Vagina (tissue), 2 donors: ENCODE data around the gene SHISA6. TPM values are rescaled to one million over a fixed set of nuclear protein-coding genes. Genes with fewer than 3 reads are reported as not detected.

ENCODE experiments used
- DNase-seq, 2 donors: peaks; one replicate each; pipeline ENCODE4 v3.0.0-alpha.2; 2017; ENCODE audit errors: extremely low spot score in 2 of 2
- H3K27ac ChIP-seq: fragments of 200-600 bp; sonication (generic); one replicate; pipeline ENCODE4 v1.5.1; 2019
- H3K27me3 ChIP-seq: fragments of 200-600 bp; sonication (generic); one replicate; pipeline ENCODE4 v1.5.1; 2019
- H3K36me3 ChIP-seq, 2 donors: fragments of 200-600 bp; sonication (generic); one replicate each; pipeline ENCODE4 v1.5.1; 2017 to 2019
- H3K4me1 ChIP-seq: fragments of 200-600 bp; sonication (generic); one replicate; pipeline ENCODE4 v1.5.1; 2019
- H3K4me3 ChIP-seq, 2 donors: fragments of 200-600 bp; sonication (generic); 1 replicate in 1 of 2; 2 replicates in 1 of 2; pipeline ENCODE4 v1.5.1; 2016 to 2019
- H3K9me3 ChIP-seq: fragments of 200-600 bp; sonication (generic); one replicate; pipeline ENCODE4 v1.5.1; 2019
- CTCF ChIP-seq, 3 experiments: fragments of 450-650 bp in 2 of 3; fragments of 200-600 bp in 1 of 3; sonication (generic) in 1 of 3; IDR thresholded peaks; one replicate each; pipeline ENCODE4 v1.5.1; 2017 to 2019; ENCODE audit warnings: antibody characterized with exemption in 3 of 3, mild to moderate bottlenecking in 2 of 3, moderate library complexity in 2 of 3
- POLR2A ChIP-seq, 2 donors: fragments of 450-650 bp; IDR thresholded peaks; one replicate each; pipeline ENCODE4 v1.6.1; 2017; ENCODE audit warnings: antibody characterized with exemption in 2 of 2, mild to moderate bottlenecking in 2 of 2, moderate library complexity in 2 of 2
- POLR2AphosphoS5 ChIP-seq, 2 donors: sonication (generic); formaldehyde crosslinking; IDR thresholded peaks; one replicate each; pipeline ENCODE4 v1.9.0; 2017; ENCODE audit warnings: antibody characterized with exemption in 2 of 2, mild to moderate bottlenecking in 2 of 2, low read depth in 1 of 2; ENCODE audit not compliant: insufficient read depth in 1 of 2
- intact Hi-C: fragments of 100-400 bp; cut with DNase I; formaldehyde crosslinking; loops from one replicate; pipeline ENCODE4 v1.15.1; 2023
- total RNA-seq: library from RNA; depleted of rRNA; stranded (reverse); fragments of >200 nt; gene quantifications from one replicate; pipeline ENCODE4 v1.2.3, GENCODE V29; 2016

Gene SHISA6
- total RNA-seq, 1 donor from 2014 or later = 1.5 TPM

- no peak for DNase-seq
- peaks cover 11% of the 10 kb centered on the region for H3K4me1 ChIP-seq
- H3K27me3 ChIP-seq = no peaks in the 10 kb centered on the region
- H3K27ac ChIP-seq = no peak overlapping the region
- H3K4me3 ChIP-seq = no peak overlapping the region
- intact Hi-C loops = no loop called here
- H3K36me3 ChIP-seq = no peaks in the 10 kb centered on the region
- no peak for TF ChIP-seq CTCF (IDR thresholded peaks at IDR 0.05)
- TF ChIP-seq POLR2A (IDR thresholded peaks at IDR 0.05) = no peak
- TF ChIP-seq POLR2AphosphoS5 (IDR thresholded peaks at IDR 0.05; ENCODE audit: insufficient read depth in 1 of 2, low read depth in 1 of 2) = no peak
- H3K9me3 ChIP-seq = no peaks in the 10 kb centered on the region
Measured at GRCh38 chr17:11488407-11488806, 247.4 kb downstream of the SHISA6 start.

GRCh38 chr17:11490171-11490755, 249.2 kb downstream of the SHISA6 start:
- Histone ChIP-seq H3K27ac (no peak overlapping the region), H3K36me3 (no peaks in the 10 kb centered on the region), H3K4me1 (peaks cover 8% of the 10 kb centered on the region), H3K4me3 (no peak overlapping the region), H3K27me3 (no peaks in the 10 kb centered on the region), H3K9me3 (no peaks in the 10 kb centered on the region)
- no peak for DNase-seq
- intact Hi-C loops = no loop called here
- TF ChIP-seq POLR2A (IDR thresholded peaks at IDR 0.05) (no peak), POLR2AphosphoS5 (IDR thresholded peaks at IDR 0.05; ENCODE audit: insufficient read depth in 1 of 2, low read depth in 1 of 2) (no peak), CTCF (IDR thresholded peaks at IDR 0.05) (no peak)

GRCh38 chr17:11492511-11492910, 251.5 kb downstream of the SHISA6 start:
- DNase-seq = no peak

GRCh38 chr17:11493936-11494335, 252.9 kb downstream of the SHISA6 start:
- no peak for TF ChIP-seq POLR2A (IDR thresholded peaks at IDR 0.05)
- TF ChIP-seq POLR2AphosphoS5 (IDR thresholded peaks at IDR 0.05; ENCODE audit: insufficient read depth in 1 of 2, low read depth in 1 of 2) = no peak
- no peak for TF ChIP-seq CTCF (IDR thresholded peaks at IDR 0.05)
- no peaks in the 10 kb centered on the region for H3K9me3 ChIP-seq
- no peak overlapping the region for H3K27ac ChIP-seq
- no peak for DNase-seq
- H3K36me3 ChIP-seq = no peaks in the 10 kb centered on the region
- intact Hi-C loops = no loop called here
- no peaks in the 10 kb centered on the region for H3K4me1 ChIP-seq
- H3K27me3 ChIP-seq = no peaks in the 10 kb centered on the region
- no peak overlapping the region for H3K4me3 ChIP-seq

More at GRCh38 chr17:11492511-11492910, 251.5 kb downstream of the SHISA6 start:
- H3K36me3 ChIP-seq = no peaks in the 10 kb centered on the region
- TF ChIP-seq POLR2AphosphoS5 (IDR thresholded peaks at IDR 0.05; ENCODE audit: insufficient read depth in 1 of 2, low read depth in 1 of 2) = no peak
- TF ChIP-seq CTCF (IDR thresholded peaks at IDR 0.05) = no peak
- TF ChIP-seq POLR2A (IDR thresholded peaks at IDR 0.05) = no peak
- intact Hi-C loops = no loop called here
- no peaks in the 10 kb centered on the region for H3K4me1 ChIP-seq
- H3K9me3 ChIP-seq = no peaks in the 10 kb centered on the region
- no peak overlapping the region for H3K4me3 ChIP-seq
- no peak overlapping the region for H3K27ac ChIP-seq
- no peaks in the 10 kb centered on the region for H3K27me3 ChIP-seq

GRCh38 chr17:11495613-11496012, 254.6 kb downstream of the SHISA6 start:
- no peak overlapping the region for H3K27ac ChIP-seq
- DNase-seq = no peak
- H3K36me3 ChIP-seq = no peaks in the 10 kb centered on the region
- H3K9me3 ChIP-seq = no peaks in the 10 kb centered on the region
- no peak overlapping the region for H3K4me3 ChIP-seq
- H3K27me3 ChIP-seq = no peaks in the 10 kb centered on the region
- intact Hi-C loops = no loop called here
- no peaks in the 10 kb centered on the region for H3K4me1 ChIP-seq
- no peak for TF ChIP-seq CTCF (IDR thresholded peaks at IDR 0.05)
- TF ChIP-seq POLR2AphosphoS5 (IDR thresholded peaks at IDR 0.05; ENCODE audit: insufficient read depth in 1 of 2, low read depth in 1 of 2) = no peak
- no peak for TF ChIP-seq POLR2A (IDR thresholded peaks at IDR 0.05)
